T-helper 1 cell (primary cell): ENCODE measurements around the gene STRA8.

Experiments
- DNase-seq, 5 donors: peaks; one replicate each; pipeline ENCODE4 v3.0.0-alpha.2; 2012 to 2020
- total RNA-seq, 4 donors: gene quantifications; one replicate each; lab custom pipeline; 2026; lab: John Stamatoyannopoulos, UW

Gene STRA8, protein sequence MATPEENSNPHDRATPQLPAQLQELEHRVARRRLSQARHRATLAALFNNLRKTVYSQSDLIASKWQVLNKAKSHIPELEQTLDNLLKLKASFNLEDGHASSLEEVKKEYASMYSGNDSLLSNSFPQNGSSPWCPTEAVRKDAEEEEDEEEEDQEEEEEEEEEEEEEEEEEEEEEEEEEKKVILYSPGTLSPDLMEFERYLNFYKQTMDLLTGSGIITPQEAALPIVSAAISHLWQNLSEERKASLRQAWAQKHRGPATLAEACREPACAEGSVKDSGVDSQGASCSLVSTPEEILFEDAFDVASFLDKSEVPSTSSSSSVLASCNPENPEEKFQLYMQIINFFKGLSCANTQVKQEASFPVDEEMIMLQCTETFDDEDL
- 0 reads per million in 4 donors for total RNA-seq

DNA sequence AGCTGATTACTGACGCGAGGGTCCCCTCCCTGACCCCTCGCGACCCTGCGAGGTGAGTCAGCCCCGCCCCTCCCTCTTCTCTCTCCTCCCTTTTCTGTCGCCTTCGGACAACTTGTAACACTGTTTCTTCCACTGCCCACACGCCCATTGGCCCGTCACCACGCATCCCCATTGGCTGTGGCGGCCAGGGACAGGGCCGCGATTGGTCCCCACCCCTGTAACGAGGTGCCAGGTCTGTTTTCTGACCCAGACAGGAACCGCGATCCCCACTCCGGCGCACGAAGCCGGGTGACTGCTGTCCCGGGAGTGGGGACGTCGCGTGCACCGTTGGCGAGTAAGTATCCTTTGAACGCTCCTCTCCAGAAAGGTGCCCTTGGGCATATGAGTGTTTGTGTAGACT, at the start of gene STRA8:
Gene STRA8 (plus strand): TSS at position 269 of the 400 bp plus-strand sequence. CDS start 6,687 bp downstream, outside the sequence.
- no peak for DNase-seq

DNA sequence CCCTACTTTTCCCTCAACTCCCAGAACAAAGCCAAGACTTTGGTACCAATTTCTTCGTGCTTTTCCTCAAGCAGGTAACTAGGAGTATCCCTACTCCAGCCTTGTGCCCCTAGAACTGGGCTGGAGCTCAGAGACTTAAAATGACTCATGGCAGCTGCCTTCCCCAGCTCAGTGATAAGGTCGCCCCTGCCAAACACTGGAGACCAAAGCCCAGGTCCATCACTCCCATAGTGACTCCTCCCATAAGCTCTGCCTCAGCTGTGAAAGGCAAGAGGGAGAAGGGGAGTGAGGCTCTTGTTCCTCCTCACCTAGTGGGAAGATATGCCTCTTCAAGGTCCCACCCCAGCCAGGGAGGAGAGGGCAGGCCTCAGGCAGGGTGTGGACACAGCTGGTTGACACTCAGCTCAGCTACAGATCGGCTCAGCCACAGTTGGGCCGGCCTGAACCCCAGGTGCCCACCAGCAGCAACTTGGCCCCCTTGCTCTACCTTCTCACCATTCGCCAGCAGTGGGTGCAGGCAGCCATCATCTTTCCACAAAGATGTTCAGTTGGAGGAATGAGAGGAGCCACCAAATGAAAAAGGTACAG, 49.3 kb upstream of the STRA8 start:
- DNase-seq, result no peak

DNA sequence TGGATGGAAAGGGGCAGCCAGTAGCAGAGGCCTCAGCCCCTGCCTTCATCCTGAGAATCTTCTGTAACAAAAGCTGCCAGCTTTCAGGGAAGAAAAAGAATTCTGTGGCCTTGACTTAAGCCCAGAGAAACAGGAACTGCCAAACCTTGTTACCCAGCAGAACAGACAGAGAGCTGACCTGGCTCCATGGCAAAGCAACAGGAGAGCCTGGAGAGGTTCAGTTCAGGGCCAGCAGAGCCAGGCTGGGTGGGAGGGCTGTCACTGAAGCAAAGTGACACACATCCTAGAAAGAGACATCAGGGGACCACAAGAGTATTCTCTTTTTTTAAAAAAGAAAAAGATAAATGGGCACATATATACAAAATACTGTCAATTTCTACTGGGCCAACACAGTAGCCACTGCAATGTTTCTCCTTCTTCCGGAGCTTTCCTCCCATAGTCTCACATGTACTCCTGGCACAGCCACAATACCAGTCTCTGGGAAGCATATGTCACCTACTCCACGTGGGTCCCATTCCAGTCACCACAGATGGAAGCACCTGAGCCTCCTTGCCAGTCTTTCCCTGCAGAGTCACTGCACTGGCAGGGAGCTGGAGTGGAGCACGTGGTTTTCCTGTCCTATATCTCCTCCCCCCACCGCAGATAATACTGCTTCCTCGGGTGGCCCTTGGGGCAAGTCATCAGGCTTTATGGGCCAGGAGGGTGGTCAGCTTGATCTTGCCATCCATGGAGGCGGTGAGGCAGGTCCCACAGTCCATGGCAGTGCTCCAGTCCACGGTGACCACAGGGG, 48.0 kb upstream of the STRA8 start:
- DNase-seq, result no peak

DNA sequence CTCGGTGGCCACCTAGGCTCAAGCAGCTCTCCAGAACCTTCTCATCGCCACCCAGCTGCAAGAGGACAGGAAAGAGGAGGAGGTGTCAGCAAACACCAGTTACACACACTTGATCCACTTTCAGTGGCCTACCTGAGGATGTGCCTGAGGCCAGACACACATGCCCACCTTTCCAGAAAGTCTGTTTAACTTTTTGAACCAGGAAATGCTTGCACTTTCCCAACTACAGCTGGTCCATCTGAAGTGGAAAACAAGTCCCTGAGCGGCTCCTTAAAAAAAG, 47.4 kb upstream of the STRA8 start:
- DNase-seq, result no peak

DNA sequence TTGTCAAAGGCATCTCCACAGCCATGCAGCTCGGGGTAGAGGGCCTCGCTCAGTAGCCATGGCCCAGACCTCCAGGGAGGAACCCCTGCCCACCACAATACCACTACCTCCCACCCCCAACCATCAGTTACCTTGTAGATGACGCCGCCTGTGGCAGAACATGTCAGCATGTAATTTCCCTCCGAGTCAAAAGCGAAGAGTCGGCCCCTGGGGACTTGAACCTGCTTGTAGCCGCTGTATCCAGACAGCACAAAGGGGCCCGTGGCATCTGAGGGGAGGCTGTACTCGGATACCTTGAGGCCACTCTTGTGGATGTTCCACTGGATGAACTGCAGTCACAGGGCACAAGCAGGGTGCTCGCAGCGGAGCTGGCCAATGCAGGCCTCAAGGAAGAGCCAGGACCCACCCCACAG, 46.8 kb upstream of the STRA8 start:
- no peak for DNase-seq

DNA sequence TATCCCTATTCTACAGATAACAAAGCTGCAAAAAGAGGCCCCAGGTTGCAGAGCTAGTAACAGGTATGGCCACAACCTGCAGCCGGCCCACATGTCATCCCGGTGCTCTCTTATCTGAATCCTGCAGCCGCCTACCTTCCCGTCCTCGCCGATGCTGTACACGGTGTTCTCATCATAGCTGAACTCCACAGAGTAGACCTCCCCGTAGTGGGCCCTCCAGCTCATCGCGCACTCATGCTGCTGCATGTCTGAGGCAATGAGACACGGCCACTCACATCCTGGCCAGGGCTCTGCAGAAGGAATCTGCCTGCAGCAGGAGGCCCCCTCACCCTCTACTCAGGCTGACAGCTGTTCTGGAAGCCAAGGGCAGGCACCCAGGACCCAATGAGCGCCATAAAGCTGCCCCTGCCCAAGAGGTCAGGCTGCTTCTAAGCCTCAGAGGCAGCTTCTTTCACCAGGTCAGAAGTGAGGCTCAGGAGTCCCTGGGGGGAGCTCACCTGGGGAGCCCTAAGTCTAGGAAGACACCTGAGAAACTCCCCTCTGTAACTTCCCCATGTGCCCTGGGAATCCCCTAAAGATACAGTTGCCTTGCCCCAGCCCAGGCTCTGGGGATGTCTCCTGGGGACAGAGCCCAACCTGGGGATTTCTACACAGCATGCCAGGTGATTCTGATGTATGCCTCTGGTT, 45.2 kb upstream of the STRA8 start:
- no peak for DNase-seq

DNA sequence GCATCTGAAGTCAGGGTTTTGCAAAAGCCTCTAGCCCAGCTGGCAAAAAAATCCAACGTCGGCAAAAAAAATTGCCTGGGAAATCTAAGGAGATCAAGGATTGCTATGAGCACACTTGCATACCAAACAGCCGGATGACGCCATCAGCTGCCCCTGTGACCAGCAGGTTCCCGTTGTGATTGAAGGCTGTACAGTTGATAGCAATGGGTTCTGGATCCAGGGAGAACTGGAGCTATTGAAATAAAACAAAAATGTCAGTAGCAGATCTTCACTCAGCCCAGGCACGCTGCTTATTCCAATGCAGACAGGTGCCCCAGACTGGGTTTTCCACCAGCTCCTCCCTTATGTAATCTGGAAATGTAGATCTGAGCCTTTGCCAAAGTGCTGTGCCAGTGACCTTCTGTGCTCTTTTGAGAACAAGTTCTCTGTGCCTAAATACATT, 44.4 kb upstream of the STRA8 start:
- no peak for DNase-seq

DNA sequence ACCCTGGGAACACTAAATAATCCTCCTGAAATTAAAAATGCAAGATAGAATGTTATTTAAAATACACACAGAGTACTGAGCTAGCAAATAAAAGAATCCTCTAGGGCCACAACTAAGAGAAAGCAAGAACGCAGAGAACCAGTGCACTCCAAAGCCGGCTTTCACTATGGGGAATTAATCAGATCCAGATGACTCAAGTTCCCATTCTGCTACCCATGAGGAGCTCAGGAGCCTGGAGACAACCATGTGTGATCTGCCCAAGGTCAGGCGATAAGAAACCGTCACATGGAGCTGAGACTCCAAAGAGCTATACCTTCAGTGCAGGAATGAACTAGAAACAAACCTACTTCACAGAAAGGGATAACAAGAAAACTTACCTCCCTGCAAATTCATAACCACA, 43.7 kb upstream of the STRA8 start:
- DNase-seq, result no peak

DNA sequence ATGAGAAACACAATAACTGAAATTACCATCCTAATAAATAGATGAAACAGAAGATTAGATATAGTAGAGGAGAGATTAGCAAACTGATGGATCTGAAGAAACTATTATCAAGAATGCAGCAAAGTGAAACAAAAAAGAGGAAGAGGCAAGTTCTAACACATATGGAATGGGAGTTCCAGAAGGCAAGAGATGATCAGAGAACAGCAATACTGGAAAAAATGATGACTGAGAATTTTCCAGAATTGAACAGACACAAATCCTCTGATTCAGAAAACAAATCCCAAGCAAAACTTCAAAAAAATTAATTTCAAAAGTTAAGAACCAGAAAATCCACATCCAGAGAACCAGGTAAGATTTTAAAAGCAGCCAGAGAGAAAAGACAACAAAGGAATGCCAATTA, 42.9 kb upstream of the STRA8 start:
- DNase-seq, result no peak

DNA sequence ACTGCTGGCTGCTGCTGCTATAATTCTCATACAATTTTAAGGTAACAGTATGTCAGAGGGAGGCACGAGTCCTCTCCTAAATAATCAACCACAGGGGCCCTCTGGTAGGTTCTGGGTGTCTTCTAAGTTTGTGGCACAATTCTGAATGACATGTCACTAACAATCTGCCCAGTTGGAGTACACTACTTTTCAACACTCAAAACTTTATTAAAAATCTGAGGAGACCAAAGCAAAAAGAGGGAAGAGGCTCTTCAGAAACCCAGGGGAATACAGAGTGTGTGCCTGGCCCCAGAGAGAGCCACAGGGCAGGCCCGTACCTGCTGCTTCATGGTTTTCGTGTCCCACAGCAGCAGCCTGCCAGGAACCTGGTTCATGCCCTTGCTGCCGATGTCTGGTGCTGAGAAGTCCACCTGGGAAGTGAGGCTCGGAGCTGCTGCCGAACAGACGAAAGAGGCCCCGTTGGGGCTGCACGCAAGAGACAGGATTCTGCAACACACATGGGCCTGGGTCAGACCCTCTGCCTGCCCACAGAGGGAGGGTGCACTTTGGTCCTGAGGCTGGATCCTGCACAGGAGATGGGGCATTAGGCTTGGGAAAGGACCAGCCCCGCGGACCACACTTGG, 40.6 kb upstream of the STRA8 start:
- no peak for DNase-seq

DNA sequence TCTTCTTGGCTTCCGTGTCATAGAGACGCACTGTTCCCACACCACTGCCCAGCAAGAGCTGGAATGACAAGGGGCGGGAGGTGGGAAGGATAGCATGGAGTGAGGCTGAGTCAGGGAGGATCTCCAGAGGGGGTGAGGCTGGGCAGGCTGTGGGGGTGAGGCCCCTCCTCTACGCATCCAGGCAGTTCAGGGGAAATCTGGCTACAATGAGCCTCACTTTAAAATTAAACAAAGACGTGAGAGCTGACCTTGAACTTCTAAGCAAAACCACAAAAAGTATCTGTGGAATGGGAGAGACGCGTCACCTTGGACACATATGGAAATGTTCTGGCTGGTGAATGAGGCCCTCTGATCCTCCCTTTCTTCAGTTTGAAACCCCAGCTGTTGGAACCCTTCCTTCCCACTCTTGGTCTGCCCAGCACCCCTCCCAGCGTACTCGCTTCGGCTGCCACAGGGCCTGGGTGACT, 40.0 kb upstream of the STRA8 start:
- no peak for DNase-seq

DNA sequence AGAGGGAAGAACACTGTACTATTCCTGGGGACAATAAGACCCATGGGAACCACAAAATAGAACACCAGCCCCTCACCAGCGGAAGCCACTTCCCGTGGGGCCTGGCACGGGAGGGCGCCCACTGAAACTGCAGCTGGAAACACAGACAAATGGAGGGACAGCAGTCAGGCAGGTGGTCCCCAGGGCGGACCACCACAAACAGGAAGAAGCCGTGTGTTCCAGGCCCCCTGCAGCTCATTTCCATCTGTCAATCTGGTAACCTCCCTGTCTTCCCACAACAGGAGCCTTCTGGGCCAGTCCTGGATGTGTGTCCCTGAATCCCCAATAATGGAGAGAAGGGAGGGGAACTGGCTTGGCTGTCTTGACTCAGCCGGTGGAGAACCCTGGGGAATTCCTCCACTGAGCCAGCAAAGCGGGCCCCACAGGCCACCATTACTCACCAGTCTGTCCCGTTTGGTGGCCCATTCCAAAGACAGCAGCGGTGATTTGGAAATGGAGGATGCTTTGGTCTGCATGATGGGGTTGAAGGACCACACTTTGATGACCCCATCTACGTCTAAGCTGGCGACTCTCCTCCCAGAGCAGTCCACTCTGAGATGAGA, 39.0 kb upstream of the STRA8 start:
- DNase-seq, result no peak

DNA sequence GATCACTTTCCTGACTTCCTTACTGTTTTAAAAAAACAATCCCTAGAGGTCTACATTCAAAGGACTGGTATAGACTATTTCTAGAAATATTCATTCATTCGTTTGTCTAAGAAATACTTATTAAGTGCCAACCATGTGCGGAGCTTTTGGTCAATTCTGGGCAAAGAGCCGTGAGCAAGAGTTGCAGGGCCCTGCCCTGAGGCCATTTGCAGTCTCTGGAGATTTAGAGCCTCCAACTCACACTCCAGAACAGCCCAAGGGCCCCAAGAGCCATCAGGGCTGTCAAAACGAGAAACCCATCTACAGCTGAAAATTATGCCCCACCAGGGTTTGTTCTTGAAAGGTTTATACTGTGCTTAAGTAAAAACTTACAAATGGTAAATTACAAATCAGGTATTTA, 38.5 kb upstream of the STRA8 start:
- DNase-seq, result no peak

DNA sequence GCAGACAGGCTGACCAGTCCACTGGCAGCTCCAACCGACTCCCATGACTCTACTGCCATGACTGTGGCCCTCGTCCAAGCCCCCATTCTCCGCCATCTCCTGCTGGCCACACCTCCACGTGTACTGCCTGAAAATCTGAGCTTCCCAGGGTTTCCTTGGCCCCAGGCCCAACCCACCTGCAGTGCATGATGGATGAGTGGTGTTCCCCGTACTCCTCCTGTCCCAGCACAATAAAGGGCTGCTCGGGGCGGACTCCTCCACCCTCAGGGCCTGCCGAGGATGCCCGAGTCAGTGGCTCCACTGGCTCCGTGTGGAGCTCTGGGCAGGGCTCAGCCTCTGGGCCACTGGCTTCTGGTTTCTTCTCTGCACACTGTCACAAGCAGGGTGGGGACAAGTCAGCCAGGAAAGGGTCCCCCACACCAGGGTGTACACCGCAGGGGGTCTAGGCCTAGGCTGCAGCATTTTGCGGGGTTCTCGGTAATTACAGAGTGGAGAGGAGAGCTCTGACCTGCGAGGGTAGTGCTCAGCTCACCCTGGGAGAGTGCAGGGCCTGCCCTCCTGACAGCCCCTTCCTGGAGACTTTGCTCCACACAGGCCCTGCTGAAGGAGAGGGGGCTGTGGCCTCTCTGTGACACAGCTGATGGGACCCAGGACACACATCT, 37.5 kb upstream of the STRA8 start:
- DNase-seq, result no peak

DNA sequence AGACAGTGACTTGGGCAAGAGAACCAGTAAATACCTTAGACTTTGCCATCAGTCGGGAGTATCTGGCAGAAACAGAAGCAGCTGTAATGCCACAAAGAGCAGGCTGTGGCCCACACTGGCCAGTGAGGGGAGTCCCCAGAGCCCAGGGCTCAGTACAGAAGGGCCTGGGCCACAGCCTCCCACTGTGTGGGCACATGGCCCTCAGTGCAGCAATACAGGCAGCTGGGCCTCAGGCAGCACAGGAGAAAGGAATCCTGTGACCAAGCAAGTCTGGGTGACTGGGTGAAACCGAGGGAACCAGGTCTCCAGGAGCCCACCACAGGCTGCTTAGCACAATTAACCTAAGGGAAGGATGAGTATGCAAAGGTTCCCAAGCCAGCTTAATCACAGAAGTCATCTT, 36.3 kb upstream of the STRA8 start:
- DNase-seq, result no peak

DNA sequence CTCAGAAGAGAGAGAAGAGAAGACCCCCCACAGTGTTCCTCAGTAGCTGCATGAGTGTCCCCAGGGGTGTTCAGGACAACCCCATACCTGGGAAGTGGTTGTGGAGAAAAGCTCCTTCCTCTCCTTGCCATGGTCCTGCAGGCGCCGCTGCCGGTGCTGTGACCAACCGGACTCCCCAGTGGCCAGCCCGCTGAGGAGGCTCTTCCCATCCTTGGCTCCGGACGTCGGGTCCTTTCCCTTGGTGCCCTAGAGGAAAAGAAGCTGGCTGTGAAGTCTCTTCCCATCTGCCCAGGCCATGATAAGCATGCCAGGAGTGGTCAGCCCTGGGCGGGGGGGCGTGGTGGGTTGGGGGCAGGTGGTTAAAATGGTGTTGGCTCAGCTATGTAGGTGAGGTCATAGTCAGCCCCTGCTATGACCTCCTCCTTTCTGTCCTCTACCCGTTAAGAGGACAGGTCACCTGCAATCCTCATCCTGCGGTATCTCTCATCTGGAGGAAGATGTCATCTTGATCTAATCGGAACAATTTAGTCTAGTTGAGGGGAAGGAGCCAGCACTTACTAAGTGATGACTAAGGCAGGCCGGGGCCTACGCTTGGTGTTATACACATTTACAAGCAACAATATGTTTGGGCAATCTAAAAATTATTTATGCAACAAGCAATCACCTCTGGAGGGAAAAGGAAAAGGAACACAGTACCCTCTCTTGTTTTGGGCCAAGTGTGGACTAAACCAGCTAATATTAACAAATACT, 35.6 kb upstream of the STRA8 start:
- DNase-seq, result no peak

DNA sequence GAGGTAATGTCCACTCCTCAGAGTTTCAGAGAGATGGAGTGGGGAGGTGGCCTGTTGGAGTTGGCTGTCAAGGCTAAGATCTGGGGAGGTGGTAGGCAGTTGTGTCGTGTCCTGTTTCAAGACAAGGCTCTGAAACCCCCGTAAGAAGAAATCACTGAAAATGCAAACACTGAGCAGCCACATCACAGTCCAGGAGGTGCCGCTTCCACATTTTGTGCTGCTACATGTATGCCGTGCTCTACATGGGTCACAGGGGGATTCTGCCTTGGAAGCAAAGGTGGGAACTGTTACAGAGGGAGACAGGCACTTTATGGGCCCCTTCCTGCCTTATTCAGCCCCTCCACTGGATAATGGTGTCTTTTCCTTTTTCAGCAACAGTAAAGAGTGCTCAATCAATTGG, 34.2 kb upstream of the STRA8 start:
- no peak for DNase-seq

DNA sequence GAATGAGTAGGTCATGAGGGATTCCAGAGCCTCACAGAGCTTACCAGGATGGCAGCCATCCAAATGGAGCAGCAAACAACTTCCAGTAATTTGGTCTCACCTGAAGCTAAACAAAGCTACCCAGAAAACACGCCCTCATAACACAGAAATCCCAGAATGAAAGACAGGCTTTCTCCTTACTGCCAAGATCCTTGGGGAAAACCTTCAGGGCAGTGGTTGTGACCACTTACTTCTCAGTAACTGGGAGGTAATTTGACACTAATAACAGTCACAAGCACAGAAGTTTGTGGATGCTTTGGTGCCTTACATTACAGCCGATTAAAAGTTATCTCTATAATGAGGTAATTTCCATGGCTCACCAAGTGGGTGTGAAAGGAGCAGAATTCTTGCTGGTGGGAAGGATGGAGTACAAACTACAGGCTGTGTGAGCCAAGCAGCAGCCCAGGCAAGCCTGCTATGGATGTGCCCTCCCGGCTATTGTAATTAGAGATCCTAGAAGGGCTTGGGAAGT, 32.8 kb upstream of the STRA8 start:
- no peak for DNase-seq

DNA sequence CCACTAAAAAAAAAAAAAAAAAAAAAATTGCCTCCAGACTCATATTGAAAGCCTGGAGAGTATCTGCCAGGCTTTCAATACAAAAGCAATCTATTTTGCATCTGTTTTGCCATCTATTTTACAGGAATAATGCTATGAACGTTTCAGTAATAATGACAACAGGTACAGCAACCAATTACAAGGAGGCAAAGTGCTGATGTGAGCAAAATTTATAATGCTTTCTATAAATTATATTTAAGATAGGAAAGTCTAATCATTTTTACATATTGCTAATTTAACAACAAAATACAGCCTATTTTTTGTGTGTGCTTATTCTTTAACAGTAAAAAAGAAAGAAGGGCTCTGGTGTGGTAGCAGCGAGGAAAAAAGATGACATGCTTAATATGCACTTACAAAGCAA, 32.3 kb upstream of the STRA8 start:
- no peak for DNase-seq

DNA sequence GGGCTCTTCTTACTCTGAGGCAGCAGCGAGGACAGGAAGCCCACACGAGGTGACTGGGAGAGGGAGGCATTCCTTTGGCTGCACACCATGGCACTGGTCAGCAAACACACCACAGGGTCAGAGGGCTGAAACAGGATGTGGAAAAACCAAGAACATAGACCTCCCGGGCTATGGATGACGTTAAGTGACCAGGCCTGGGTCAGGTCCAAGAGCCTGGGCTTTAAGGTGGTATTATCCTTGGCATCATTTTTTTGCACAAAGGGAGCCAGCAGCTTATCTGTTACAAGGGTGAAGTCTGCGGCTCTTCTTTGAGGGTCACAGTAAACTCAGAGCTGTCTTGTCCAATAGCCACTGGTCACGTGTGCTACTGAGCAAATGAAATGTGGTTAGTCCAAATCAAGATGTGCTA, 29.3 kb upstream of the STRA8 start:
- no peak for DNase-seq

DNA sequence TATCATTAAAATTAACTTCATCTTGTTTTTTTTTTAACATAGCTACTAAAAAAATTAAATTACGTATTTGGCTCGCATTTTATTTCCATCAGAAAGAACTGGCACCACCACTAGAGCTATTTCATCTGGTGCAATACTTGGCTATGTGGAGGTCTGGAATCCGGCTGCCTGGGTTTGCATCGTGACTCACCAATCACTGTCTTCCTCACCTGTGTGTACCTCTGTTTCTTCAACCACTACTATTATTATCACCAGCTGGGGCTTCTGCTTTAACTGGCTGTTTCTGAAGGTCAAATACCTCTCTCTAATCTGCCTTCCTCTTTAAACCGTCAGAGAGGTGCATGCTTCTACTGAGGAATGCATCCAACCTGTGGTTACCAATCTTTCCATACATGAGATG, 28.8 kb upstream of the STRA8 start:
- DNase-seq, result no peak
